ENCODE data around the gene GYS2. TPM values are rescaled to one million over a fixed set of nuclear protein-coding genes. Genes with fewer than 3 reads are reported as not detected.

Gene GYS2
- total RNA-seq, 4 donors from 2014 or later, result 0.22 to 0.39 TPM; not detected in 2

GRCh38 chr12:21516281-21516680 lies 88.4 kb downstream of the GYS2 start:
- 36 to 56% methylated on average over 2 of the region's 2 CpGs for WGBS, 2 donors
- H3K27me3 ChIP-seq, result no peaks in the 10 kb centered on the region
- no peak overlapping the region for H3K4me3 ChIP-seq
- H3K36me3 ChIP-seq, result peaks cover 0 to 44% (median 2%) of the 10 kb centered on the region in 3 donors
- H3K27ac ChIP-seq, result no peak overlapping the region
- H3K9me3 ChIP-seq, result no peaks in the 10 kb centered on the region
- DNase-seq (ENCODE audit: low spot score in 2 of 2), result no peak
- no peak for TF ChIP-seq CTCF (IDR thresholded peaks at IDR 0.05)
- no peak for TF ChIP-seq EP300 (IDR thresholded peaks at IDR 0.05)
- TF ChIP-seq POLR2A (IDR thresholded peaks at IDR 0.05), result no peak
- H3K4me1 ChIP-seq, result no peaks in the 10 kb centered on the region

GRCh38 chr12:21509768-21510167 lies 94.9 kb downstream of the GYS2 start:
- H3K27ac ChIP-seq, result no peak overlapping the region
- DNase-seq (ENCODE audit: low spot score in 2 of 2), result no peak
- H3K9me3 ChIP-seq, result no peaks in the 10 kb centered on the region
- H3K4me3 ChIP-seq, result no peak overlapping the region
- TF ChIP-seq CTCF (IDR thresholded peaks at IDR 0.05) (no peak), EP300 (IDR thresholded peaks at IDR 0.05) (no peak), POLR2A (IDR thresholded peaks at IDR 0.05) (no peak)
- peaks cover 0 to 40% (median 2%) of the 10 kb centered on the region in 3 donors for H3K36me3 ChIP-seq
- no peaks in the 10 kb centered on the region for H3K27me3 ChIP-seq
- H3K4me1 ChIP-seq, result peaks cover 0 to 6% (median 0%) of the 10 kb centered on the region in 4 donors
- whole genome bisulfite sequencing, 2 donors, result 44 to 46% methylated on average over 2 of the region's 2 CpGs

- no peak overlapping the region for H3K27ac ChIP-seq
- TF ChIP-seq POLR2A (IDR thresholded peaks at IDR 0.05) (no peak), EP300 (IDR thresholded peaks at IDR 0.05) (no peak), CTCF (IDR thresholded peaks at IDR 0.05) (no peak)
Measured at GRCh38 chr12:21507849-21508248, 96.8 kb downstream of the GYS2 start.

GRCh38 chr12:21505888-21506287 lies 98.8 kb downstream of the GYS2 start:
- Histone ChIP-seq H3K27ac (no peak overlapping the region), H3K9me3 (no peaks in the 10 kb centered on the region), H3K36me3 (peaks cover 0 to 12% (median 0%) of the 10 kb centered on the region in 3 donors), H3K4me1 (peaks cover 0 to 33% (median 15%) of the 10 kb centered on the region in 4 donors), H3K27me3 (no peaks in the 10 kb centered on the region), H3K4me3 (no peak overlapping the region)
- DNase-seq (ENCODE audit: low spot score in 2 of 2), result no peak
- 45 to 59% methylated on average over 2 of the region's 2 CpGs for WGBS, 2 donors
- TF ChIP-seq CTCF (IDR thresholded peaks at IDR 0.05), result no peak
- no peak for TF ChIP-seq EP300 (IDR thresholded peaks at IDR 0.05)
- no peak for TF ChIP-seq POLR2A (IDR thresholded peaks at IDR 0.05)

More at GRCh38 chr12:21507849-21508248, 96.8 kb downstream of the GYS2 start:
- no peak for DNase-seq (ENCODE audit: low spot score in 2 of 2)
- Histone ChIP-seq H3K4me1 (peaks cover 0 to 26% (median 11%) of the 10 kb centered on the region in 4 donors), H3K4me3 (no peak overlapping the region), H3K9me3 (no peaks in the 10 kb centered on the region), H3K27me3 (no peaks in the 10 kb centered on the region), H3K36me3 (peaks cover 0 to 22% (median 0%) of the 10 kb centered on the region in 3 donors)
- 73 to 74% methylated on average over 2 of the region's 2 CpGs for WGBS, 2 donors

GRCh38 chr12:21502872-21503271 lies 101.8 kb downstream of the GYS2 start:
- no peaks in the 10 kb centered on the region for H3K27me3 ChIP-seq
- TF ChIP-seq POLR2A (IDR thresholded peaks at IDR 0.05), result no peak
- no peaks in the 10 kb centered on the region for H3K9me3 ChIP-seq
- H3K27ac ChIP-seq, result no peak overlapping the region
- H3K4me1 ChIP-seq, result peaks cover 0 to 58% (median 27%) of the 10 kb centered on the region in 4 donors
- no peak for DNase-seq (ENCODE audit: low spot score in 2 of 2)
- H3K36me3 ChIP-seq, result peaks cover 0 to 12% (median 0%) of the 10 kb centered on the region in 3 donors
- peak overlapping the region in 3 of 4 donors; percentile 76 to 97 (median 95) for H3K4me3 ChIP-seq
- 69 to 82% methylated on average over 1 of the region's 1 CpG for WGBS, 2 donors

- 0% methylated on average over 11 to 14 of the region's 14 CpGs for WGBS, 2 donors
- no peak for TF ChIP-seq POLR2A (IDR thresholded peaks at IDR 0.05)
- Histone ChIP-seq H3K4me1 (peaks cover 0 to 58% (median 27%) of the 10 kb centered on the region in 4 donors), H3K9me3 (no peaks in the 10 kb centered on the region), H3K36me3 (peaks cover 0 to 18% (median 0%) of the 10 kb centered on the region in 3 donors), H3K27ac (peak overlapping the region; percentile 68 to 92 (median 86)), H3K4me3 (peak overlapping the region; percentile 76 to 97 (median 94)), H3K27me3 (no peaks in the 10 kb centered on the region)
- DNase-seq (ENCODE audit: low spot score in 2 of 2), result no peak
Measured at GRCh38 chr12:21502164-21502496, 102.5 kb downstream of the GYS2 start.

Data from tibial nerve (tissue), 4 donors.